ENCODE data around the gene SPPL2B. TPM values are rescaled to one million over a fixed set of nuclear protein-coding genes. Genes with fewer than 3 reads are reported as not detected.

Gene SPPL2B
- total RNA-seq, 1 donor from 2014 or later, result 22.5 TPM

GRCh38 chr19:2296141-2296540 is 32.3 kb upstream of the SPPL2B start:
- DNase-seq (ENCODE audit: low read depth, low spot score), result no peak

GRCh38 chr19:2300533-2300932 is 28.0 kb upstream of the SPPL2B start:
- DNase-seq (ENCODE audit: low read depth, low spot score), result no peak

- DNase-seq (ENCODE audit: low read depth, low spot score), result no peak
Measured at GRCh38 chr19:2302319-2303210, 25.9 kb upstream of the SPPL2B start.

- DNase-seq (ENCODE audit: low read depth, low spot score), result no peak
Measured at GRCh38 chr19:2303211-2303798, 25.2 kb upstream of the SPPL2B start.

GRCh38 chr19:2305452-2306280 is 22.8 kb upstream of the SPPL2B start:
- DNase-seq (ENCODE audit: low read depth, low spot score), result no peak

GRCh38 chr19:2306281-2306806 is 22.1 kb upstream of the SPPL2B start:
- DNase-seq (ENCODE audit: low read depth, low spot score), result no peak

- DNase-seq (ENCODE audit: low read depth, low spot score), result no peak
Measured at GRCh38 chr19:2306971-2307370, 21.5 kb upstream of the SPPL2B start.

- DNase-seq (ENCODE audit: low read depth, low spot score), result no peak
Measured at GRCh38 chr19:2307518-2308012, 20.9 kb upstream of the SPPL2B start.

GRCh38 chr19:2308114-2308556 is 20.3 kb upstream of the SPPL2B start, which contains the start of gene LINGO3:
Gene LINGO3, minus strand, starts transcription at chr19:2308154. Its CDS starts 16,378 bp downstream, at chr19:2291776.
- no peak for DNase-seq (ENCODE audit: low read depth, low spot score)

GRCh38 chr19:2309734-2310362 is 18.6 kb upstream of the SPPL2B start:
- no peak for DNase-seq (ENCODE audit: low read depth, low spot score)

- DNase-seq (ENCODE audit: low read depth, low spot score), result no peak
Measured at GRCh38 chr19:2311093-2311492, 17.4 kb upstream of the SPPL2B start.

GRCh38 chr19:2312820-2313501 is 15.5 kb upstream of the SPPL2B start:
- DNase-seq (ENCODE audit: low read depth, low spot score), result no peak

GRCh38 chr19:2315121-2315817 is 13.2 kb upstream of the SPPL2B start:
- no peak for DNase-seq (ENCODE audit: low read depth, low spot score)

GRCh38 chr19:2315818-2316353 is 12.6 kb upstream of the SPPL2B start:
- DNase-seq (ENCODE audit: low read depth, low spot score), result no peak

- DNase-seq (ENCODE audit: low read depth, low spot score), result no peak
Measured at GRCh38 chr19:2317300-2317699, 11.2 kb upstream of the SPPL2B start.

- DNase-seq (ENCODE audit: low read depth, low spot score), result no peak
Measured at GRCh38 chr19:2317756-2318155, 10.7 kb upstream of the SPPL2B start.

GRCh38 chr19:2318923-2319322 is 9.6 kb upstream of the SPPL2B start:
- no peak for DNase-seq (ENCODE audit: low read depth, low spot score)

GRCh38 chr19:2319551-2319950 is 8.9 kb upstream of the SPPL2B start:
- no peak for DNase-seq (ENCODE audit: low read depth, low spot score)

GRCh38 chr19:2320049-2320448 is 8.4 kb upstream of the SPPL2B start:
- DNase-seq (ENCODE audit: low read depth, low spot score), result no peak

Measured in pulmonary artery endothelial cell (primary cell).